Peyer's patch (tissue), 4 donors: ENCODE measurements around the gene UVSSA.
"Not testable (repeated sequence)": the region's sequence is repeated elsewhere in the genome, so short reads cannot be mapped to it uniquely, and the experiment has no call there.

Source experiments
- POLR2A ChIP-seq, 2 donors: fragments of 450-650 bp; IDR thresholded peaks; one replicate each; pipeline ENCODE4 v1.5.1; 2017; ENCODE audit warnings: antibody characterized with exemption in 2 of 2, mild to moderate bottlenecking in 2 of 2, moderate library complexity in 2 of 2
- TF ChIP-seq, protein P1 (sequence below), 6 experiments: fragments of 450-650 bp in 4 of 6; fragments of 200-600 bp in 2 of 6; sonication (generic) in 1 of 6; IDR thresholded peaks; one replicate each; pipeline ENCODE4 v1.5.1; 2017 to 2019; ENCODE audit warnings: antibody characterized with exemption in 6 of 6, mild to moderate bottlenecking in 3 of 6, moderate library complexity in 1 of 6

- not testable (repeated sequence) for TF ChIP-seq POLR2A (IDR thresholded peaks at IDR 0.05)
- TF ChIP-seq, protein P1, sequence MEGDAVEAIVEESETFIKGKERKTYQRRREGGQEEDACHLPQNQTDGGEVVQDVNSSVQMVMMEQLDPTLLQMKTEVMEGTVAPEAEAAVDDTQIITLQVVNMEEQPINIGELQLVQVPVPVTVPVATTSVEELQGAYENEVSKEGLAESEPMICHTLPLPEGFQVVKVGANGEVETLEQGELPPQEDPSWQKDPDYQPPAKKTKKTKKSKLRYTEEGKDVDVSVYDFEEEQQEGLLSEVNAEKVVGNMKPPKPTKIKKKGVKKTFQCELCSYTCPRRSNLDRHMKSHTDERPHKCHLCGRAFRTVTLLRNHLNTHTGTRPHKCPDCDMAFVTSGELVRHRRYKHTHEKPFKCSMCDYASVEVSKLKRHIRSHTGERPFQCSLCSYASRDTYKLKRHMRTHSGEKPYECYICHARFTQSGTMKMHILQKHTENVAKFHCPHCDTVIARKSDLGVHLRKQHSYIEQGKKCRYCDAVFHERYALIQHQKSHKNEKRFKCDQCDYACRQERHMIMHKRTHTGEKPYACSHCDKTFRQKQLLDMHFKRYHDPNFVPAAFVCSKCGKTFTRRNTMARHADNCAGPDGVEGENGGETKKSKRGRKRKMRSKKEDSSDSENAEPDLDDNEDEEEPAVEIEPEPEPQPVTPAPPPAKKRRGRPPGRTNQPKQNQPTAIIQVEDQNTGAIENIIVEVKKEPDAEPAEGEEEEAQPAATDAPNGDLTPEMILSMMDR (IDR thresholded peaks at IDR 0.05) = not testable (repeated sequence)
Observed at GRCh38 chr4:1443688-1444172, 96.7 kb downstream of the UVSSA start.
